Measurements from ENCODE around the gene TRAP1. TPM values are rescaled to one million over a fixed set of nuclear protein-coding genes. Genes with fewer than 3 reads are reported as not detected.

Gene TRAP1
- polyA plus RNA-seq, 1 donor from 2014 or later, result 73.0 TPM

DNA sequence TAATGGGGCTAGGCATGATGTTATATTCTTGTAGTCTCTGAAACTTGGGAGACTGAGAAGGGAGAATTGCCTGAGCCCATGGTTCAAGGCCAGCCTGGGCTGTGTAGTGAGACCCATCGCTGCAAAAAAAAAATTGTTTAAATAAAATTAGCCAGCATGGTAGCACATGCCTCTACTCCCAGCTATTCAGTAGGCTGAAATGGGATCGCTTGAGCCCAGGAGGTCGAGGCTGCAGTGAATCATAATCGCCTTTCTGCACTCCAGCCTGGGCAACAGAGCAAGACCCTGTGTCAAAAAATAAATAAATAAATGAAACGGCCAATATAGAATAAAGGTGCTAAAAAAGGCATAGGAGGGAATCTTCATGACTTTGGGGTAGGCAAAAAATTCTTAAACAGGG, 92.0 kb downstream of the TRAP1 start:
- H3K36me3 ChIP-seq (ENCODE audit: insufficient read depth, low read length), result no peaks in the 10 kb centered on the region
- TF ChIP-seq RAD21 (conservative IDR thresholded peaks at IDR 0.05), result no peak
- TF ChIP-seq EP300 (conservative IDR thresholded peaks at IDR 0.05; ENCODE audit: poor library complexity, severe bottlenecking), result no peak
- no peak for TF ChIP-seq EZH2 (IDR thresholded peaks at IDR 0.05; ENCODE audit: borderline replicate concordance, insufficient read depth, low read length, poor library complexity, severe bottlenecking)
- TF ChIP-seq MXI1 (conservative IDR thresholded peaks at IDR 0.05; ENCODE audit: poor library complexity, severe bottlenecking), result no peak
- TF ChIP-seq POLR2AphosphoS5 (IDR thresholded peaks at IDR 0.05), result no peak
- TF ChIP-seq SMC3 (conservative IDR thresholded peaks at IDR 0.05; ENCODE audit: poor library complexity), result no peak
- TF ChIP-seq, protein P1, sequence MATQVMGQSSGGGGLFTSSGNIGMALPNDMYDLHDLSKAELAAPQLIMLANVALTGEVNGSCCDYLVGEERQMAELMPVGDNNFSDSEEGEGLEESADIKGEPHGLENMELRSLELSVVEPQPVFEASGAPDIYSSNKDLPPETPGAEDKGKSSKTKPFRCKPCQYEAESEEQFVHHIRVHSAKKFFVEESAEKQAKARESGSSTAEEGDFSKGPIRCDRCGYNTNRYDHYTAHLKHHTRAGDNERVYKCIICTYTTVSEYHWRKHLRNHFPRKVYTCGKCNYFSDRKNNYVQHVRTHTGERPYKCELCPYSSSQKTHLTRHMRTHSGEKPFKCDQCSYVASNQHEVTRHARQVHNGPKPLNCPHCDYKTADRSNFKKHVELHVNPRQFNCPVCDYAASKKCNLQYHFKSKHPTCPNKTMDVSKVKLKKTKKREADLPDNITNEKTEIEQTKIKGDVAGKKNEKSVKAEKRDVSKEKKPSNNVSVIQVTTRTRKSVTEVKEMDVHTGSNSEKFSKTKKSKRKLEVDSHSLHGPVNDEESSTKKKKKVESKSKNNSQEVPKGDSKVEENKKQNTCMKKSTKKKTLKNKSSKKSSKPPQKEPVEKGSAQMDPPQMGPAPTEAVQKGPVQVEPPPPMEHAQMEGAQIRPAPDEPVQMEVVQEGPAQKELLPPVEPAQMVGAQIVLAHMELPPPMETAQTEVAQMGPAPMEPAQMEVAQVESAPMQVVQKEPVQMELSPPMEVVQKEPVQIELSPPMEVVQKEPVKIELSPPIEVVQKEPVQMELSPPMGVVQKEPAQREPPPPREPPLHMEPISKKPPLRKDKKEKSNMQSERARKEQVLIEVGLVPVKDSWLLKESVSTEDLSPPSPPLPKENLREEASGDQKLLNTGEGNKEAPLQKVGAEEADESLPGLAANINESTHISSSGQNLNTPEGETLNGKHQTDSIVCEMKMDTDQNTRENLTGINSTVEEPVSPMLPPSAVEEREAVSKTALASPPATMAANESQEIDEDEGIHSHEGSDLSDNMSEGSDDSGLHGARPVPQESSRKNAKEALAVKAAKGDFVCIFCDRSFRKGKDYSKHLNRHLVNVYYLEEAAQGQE (IDR thresholded peaks at IDR 0.05; ENCODE audit: borderline replicate concordance), result no peak
- TF ChIP-seq, protein P2, sequence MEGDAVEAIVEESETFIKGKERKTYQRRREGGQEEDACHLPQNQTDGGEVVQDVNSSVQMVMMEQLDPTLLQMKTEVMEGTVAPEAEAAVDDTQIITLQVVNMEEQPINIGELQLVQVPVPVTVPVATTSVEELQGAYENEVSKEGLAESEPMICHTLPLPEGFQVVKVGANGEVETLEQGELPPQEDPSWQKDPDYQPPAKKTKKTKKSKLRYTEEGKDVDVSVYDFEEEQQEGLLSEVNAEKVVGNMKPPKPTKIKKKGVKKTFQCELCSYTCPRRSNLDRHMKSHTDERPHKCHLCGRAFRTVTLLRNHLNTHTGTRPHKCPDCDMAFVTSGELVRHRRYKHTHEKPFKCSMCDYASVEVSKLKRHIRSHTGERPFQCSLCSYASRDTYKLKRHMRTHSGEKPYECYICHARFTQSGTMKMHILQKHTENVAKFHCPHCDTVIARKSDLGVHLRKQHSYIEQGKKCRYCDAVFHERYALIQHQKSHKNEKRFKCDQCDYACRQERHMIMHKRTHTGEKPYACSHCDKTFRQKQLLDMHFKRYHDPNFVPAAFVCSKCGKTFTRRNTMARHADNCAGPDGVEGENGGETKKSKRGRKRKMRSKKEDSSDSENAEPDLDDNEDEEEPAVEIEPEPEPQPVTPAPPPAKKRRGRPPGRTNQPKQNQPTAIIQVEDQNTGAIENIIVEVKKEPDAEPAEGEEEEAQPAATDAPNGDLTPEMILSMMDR (IDR thresholded peaks at IDR 0.05; ENCODE audit: poor library complexity, severe bottlenecking), result no peak
- TF ChIP-seq TAF1 (IDR thresholded peaks at IDR 0.05; ENCODE audit: low read depth), result no peak
- H2AFZ ChIP-seq (ENCODE audit: low read depth, low read length), result no peak overlapping the region
- H3K4me3 ChIP-seq (ENCODE audit: low read length), result no peak overlapping the region
- H3K27ac ChIP-seq (ENCODE audit: low read length), result no peak overlapping the region
- no peaks in the 10 kb centered on the region for H3K9me2 ChIP-seq (ENCODE audit: insufficient read depth, low read length)
- no peak overlapping the region for H3K9ac ChIP-seq (ENCODE audit: low read length)
- H3K9me3 ChIP-seq (ENCODE audit: low read length), result no peaks in the 10 kb centered on the region
- H4K20me1 ChIP-seq (ENCODE audit: insufficient read depth), result no peaks in the 10 kb centered on the region
- no peak overlapping the region for H3K4me2 ChIP-seq (ENCODE audit: low read length)
- H3K27me3 ChIP-seq (ENCODE audit: insufficient read depth, low read depth, low read length), result no peaks in the 10 kb centered on the region
- no peaks in the 10 kb centered on the region for H3F3A ChIP-seq (ENCODE audit: insufficient read depth, low read length, poor library complexity, severe bottlenecking)
- peaks cover 5% of the 10 kb centered on the region for H3K79me2 ChIP-seq (replicated peaks; ENCODE audit: insufficient read depth, low read length)

DNA sequence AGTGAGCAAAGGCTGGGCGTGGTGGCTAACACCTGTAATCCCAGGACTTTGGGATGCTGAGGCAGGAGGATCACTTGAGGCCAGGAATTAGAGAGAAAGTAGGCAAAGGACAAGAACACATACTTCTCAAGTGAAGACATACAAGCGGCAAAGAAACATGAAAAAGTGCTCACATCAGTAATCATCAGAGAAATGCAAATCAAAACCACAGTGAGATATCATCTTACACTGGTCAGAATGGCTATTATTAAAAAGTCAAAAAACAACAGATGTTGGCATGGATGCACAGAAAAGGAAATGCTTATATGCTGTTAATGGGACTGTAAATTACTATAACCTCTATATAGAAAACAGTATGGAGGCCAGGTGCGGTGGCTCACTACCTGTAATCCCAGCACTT, 93.7 kb downstream of the TRAP1 start:
- no peak overlapping the region for H3K27ac ChIP-seq (ENCODE audit: low read length)
- no peaks in the 10 kb centered on the region for H3K27me3 ChIP-seq (ENCODE audit: insufficient read depth, low read depth, low read length)
- H4K20me1 ChIP-seq (ENCODE audit: insufficient read depth), result no peaks in the 10 kb centered on the region
- H3K9me2 ChIP-seq (ENCODE audit: insufficient read depth, low read length), result no peaks in the 10 kb centered on the region
- no peak overlapping the region for H3K4me3 ChIP-seq (ENCODE audit: low read length)
- H3K79me2 ChIP-seq (replicated peaks; ENCODE audit: insufficient read depth, low read length), result peaks cover 5% of the 10 kb centered on the region
- no peaks in the 10 kb centered on the region for H3K9me3 ChIP-seq (ENCODE audit: low read length)
- H3K4me2 ChIP-seq (ENCODE audit: low read length), result no peak overlapping the region
- H3F3A ChIP-seq (ENCODE audit: insufficient read depth, low read length, poor library complexity, severe bottlenecking), result no peaks in the 10 kb centered on the region
- TF ChIP-seq EZH2 (IDR thresholded peaks at IDR 0.05; ENCODE audit: borderline replicate concordance, insufficient read depth, low read length, poor library complexity, severe bottlenecking) (no peak), EP300 (conservative IDR thresholded peaks at IDR 0.05; ENCODE audit: poor library complexity, severe bottlenecking) (no peak), RAD21 (conservative IDR thresholded peaks at IDR 0.05) (no peak), POLR2AphosphoS5 (IDR thresholded peaks at IDR 0.05) (no peak), TAF1 (IDR thresholded peaks at IDR 0.05; ENCODE audit: low read depth) (no peak), MXI1 (conservative IDR thresholded peaks at IDR 0.05; ENCODE audit: poor library complexity, severe bottlenecking) (no peak)
- TF ChIP-seq, protein P2 (IDR thresholded peaks at IDR 0.05; ENCODE audit: poor library complexity, severe bottlenecking), result no peak
- H2AFZ ChIP-seq (ENCODE audit: low read depth, low read length), result no peak overlapping the region
- H3K9ac ChIP-seq (ENCODE audit: low read length), result no peak overlapping the region
- no peaks in the 10 kb centered on the region for H3K36me3 ChIP-seq (ENCODE audit: insufficient read depth, low read length)
